ENCODE results near the gene NPAT. TPM values are rescaled to one million over a fixed set of nuclear protein-coding genes. Genes with fewer than 3 reads are reported as not detected.

The NPAT gene
- total and polyA plus RNA-seq, 2 of the 13 experiments (the other 11 are each of a cell fraction or from before 2014, with no cell fraction given): 4.4 to 11.2 TPM

DNA sequence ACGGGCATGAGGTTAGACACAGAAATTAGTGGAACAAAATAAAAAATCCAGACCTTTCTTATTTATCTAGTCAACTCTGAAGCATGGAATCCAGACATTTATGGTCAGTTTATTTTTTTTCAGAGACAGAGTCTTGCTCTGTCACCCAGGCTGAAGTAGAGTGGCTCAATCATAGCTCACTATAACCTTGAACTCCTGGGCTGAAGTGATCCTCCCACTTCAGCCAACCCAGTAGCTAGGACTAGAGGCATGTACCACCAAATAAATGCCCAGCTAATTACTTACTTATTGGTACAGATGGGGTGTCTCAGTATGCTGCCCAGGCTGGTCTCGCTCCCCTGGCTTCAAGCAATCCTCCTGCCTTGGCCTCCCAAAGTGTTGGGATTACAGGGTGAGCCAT, 8.7 kb downstream of the NPAT start (continued):
- TF ChIP-seq, protein P1, sequence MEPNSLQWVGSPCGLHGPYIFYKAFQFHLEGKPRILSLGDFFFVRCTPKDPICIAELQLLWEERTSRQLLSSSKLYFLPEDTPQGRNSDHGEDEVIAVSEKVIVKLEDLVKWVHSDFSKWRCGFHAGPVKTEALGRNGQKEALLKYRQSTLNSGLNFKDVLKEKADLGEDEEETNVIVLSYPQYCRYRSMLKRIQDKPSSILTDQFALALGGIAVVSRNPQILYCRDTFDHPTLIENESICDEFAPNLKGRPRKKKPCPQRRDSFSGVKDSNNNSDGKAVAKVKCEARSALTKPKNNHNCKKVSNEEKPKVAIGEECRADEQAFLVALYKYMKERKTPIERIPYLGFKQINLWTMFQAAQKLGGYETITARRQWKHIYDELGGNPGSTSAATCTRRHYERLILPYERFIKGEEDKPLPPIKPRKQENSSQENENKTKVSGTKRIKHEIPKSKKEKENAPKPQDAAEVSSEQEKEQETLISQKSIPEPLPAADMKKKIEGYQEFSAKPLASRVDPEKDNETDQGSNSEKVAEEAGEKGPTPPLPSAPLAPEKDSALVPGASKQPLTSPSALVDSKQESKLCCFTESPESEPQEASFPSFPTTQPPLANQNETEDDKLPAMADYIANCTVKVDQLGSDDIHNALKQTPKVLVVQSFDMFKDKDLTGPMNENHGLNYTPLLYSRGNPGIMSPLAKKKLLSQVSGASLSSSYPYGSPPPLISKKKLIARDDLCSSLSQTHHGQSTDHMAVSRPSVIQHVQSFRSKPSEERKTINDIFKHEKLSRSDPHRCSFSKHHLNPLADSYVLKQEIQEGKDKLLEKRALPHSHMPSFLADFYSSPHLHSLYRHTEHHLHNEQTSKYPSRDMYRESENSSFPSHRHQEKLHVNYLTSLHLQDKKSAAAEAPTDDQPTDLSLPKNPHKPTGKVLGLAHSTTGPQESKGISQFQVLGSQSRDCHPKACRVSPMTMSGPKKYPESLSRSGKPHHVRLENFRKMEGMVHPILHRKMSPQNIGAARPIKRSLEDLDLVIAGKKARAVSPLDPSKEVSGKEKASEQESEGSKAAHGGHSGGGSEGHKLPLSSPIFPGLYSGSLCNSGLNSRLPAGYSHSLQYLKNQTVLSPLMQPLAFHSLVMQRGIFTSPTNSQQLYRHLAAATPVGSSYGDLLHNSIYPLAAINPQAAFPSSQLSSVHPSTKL (CRISPR knock-in tag; IDR thresholded peaks at IDR 0.05): 0 out of 2 replicates have a peak, but pooled peaks have one; percentile 25
- TF ChIP-seq SALL1 (CRISPR knock-in tag; IDR thresholded peaks at IDR 0.05): peak; percentile 29; the same call in 1 of the 2 replicates
- TF ChIP-seq SP1 (IDR thresholded peaks at IDR 0.05): no peak
- TF ChIP-seq SP1 (CRISPR knock-in tag; IDR thresholded peaks at IDR 0.05): no peak
- TF ChIP-seq ZFYVE20 (CRISPR knock-in tag; IDR thresholded peaks at IDR 0.05; ENCODE audit: borderline replicate concordance, low read depth): no peak
- TF ChIP-seq MAZ (IDR thresholded peaks at IDR 0.05; ENCODE audit: borderline replicate concordance, low read depth, low read length): no peak
- no peak for TF ChIP-seq MAZ (CRISPR knock-in tag; IDR thresholded peaks at IDR 0.05; ENCODE audit: low read depth)
- TF ChIP-seq, protein P2, sequence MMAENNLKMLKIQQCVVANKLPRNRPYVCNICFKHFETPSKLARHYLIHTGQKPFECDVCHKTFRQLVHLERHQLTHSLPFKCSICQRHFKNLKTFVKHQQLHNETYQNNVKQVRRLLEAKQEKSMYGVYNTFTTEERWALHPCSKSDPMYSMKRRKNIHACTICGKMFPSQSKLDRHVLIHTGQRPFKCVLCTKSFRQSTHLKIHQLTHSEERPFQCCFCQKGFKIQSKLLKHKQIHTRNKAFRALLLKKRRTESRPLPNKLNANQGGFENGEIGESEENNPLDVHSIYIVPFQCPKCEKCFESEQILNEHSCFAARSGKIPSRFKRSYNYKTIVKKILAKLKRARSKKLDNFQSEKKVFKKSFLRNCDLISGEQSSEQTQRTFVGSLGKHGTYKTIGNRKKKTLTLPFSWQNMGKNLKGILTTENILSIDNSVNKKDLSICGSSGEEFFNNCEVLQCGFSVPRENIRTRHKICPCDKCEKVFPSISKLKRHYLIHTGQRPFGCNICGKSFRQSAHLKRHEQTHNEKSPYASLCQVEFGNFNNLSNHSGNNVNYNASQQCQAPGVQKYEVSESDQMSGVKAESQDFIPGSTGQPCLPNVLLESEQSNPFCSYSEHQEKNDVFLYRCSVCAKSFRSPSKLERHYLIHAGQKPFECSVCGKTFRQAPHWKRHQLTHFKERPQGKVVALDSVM (CRISPR knock-in tag; IDR thresholded peaks at IDR 0.05): peak; percentile 38; the same call in 1 of the 2 replicates
- TF ChIP-seq, protein P3, sequence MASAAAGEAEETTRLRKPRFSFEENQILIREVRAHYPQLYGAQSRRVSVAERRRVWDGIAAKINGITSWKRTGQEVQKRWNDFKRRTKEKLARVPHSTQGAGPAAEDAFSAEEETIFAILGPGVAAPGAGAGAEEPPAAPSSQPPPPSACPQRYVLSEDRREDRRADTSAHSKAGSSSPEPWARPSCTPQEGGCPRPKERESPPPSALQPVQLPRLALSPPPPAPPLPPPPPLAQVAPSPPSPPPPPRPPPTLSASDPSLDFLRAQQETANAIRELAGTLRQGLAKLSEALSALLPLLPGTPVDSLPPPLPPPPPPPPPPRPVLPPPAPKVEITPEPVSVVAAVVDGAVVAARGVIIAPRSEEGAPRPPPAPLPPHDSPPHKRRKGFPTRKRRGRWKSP (CRISPR knock-in tag; IDR thresholded peaks at IDR 0.05): no peak
- TF ChIP-seq, protein P4, sequence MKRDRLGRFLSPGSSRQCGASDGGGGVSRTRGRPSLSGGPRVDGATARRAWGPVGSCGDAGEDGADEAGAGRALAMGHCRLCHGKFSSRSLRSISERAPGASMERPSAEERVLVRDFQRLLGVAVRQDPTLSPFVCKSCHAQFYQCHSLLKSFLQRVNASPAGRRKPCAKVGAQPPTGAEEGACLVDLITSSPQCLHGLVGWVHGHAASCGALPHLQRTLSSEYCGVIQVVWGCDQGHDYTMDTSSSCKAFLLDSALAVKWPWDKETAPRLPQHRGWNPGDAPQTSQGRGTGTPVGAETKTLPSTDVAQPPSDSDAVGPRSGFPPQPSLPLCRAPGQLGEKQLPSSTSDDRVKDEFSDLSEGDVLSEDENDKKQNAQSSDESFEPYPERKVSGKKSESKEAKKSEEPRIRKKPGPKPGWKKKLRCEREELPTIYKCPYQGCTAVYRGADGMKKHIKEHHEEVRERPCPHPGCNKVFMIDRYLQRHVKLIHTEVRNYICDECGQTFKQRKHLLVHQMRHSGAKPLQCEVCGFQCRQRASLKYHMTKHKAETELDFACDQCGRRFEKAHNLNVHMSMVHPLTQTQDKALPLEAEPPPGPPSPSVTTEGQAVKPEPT (CRISPR knock-in tag; IDR thresholded peaks at IDR 0.05; ENCODE audit: low read depth): no peak
- TF ChIP-seq, protein P5, sequence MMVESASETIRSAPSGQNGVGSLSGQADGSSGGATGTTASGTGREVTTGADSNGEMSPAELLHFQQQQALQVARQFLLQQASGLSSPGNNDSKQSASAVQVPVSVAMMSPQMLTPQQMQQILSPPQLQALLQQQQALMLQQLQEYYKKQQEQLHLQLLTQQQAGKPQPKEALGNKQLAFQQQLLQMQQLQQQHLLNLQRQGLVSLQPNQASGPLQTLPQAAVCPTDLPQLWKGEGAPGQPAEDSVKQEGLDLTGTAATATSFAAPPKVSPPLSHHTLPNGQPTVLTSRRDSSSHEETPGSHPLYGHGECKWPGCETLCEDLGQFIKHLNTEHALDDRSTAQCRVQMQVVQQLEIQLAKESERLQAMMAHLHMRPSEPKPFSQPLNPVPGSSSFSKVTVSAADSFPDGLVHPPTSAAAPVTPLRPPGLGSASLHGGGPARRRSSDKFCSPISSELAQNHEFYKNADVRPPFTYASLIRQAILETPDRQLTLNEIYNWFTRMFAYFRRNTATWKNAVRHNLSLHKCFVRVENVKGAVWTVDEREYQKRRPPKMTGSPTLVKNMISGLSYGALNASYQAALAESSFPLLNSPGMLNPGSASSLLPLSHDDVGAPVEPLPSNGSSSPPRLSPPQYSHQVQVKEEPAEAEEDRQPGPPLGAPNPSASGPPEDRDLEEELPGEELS (CRISPR knock-in tag; IDR thresholded peaks at IDR 0.05): no peak
- no peak for TF ChIP-seq REL (CRISPR knock-in tag; conservative IDR thresholded peaks at IDR 0.05)
- no peak for TF ChIP-seq AHR (CRISPR knock-in tag; IDR thresholded peaks at IDR 0.05)
- TF ChIP-seq ZSCAN12 (CRISPR knock-in tag; IDR thresholded peaks at IDR 0.05): no peak
- 0 out of 2 replicates have a peak, but pooled peaks have one; percentile 33 for TF ChIP-seq RARA (CRISPR knock-in tag; IDR thresholded peaks at IDR 0.05)
- TF ChIP-seq ZKSCAN1 (IDR thresholded peaks at IDR 0.05; ENCODE audit: low read length): no peak
- TF ChIP-seq ZNF180 (CRISPR knock-in tag; IDR thresholded peaks at IDR 0.05; ENCODE audit: borderline replicate concordance, low read depth): no peak

All from HepG2 (cell line).